ENCODE data around the gene CDC42BPB.

Gene CDC42BPB

DNA sequence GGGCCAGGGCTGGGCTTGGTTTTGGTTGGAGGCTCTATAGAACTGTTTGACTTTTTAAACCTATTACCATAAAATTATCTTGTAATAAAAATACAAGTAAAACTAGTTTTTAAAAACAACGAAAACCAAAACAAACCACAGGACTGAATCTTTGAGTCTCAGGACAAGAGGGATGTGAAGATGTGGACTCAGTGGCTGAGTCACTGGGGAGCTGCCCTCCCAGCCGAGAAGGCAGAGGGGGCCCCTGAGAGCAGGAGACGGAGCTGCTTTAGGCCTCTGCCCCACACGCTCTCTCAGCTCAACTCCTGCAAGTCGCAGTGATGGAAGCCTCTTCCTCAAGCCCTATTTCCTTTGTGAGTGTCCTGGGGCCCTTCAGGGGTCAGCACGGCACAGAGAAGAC lies 59.0 kb downstream of the CDC42BPB start:
- DNase-seq (ENCODE audit: low spot score) = no peak
- H3K27ac ChIP-seq = no peak overlapping the region
- TF ChIP-seq, protein P1, sequence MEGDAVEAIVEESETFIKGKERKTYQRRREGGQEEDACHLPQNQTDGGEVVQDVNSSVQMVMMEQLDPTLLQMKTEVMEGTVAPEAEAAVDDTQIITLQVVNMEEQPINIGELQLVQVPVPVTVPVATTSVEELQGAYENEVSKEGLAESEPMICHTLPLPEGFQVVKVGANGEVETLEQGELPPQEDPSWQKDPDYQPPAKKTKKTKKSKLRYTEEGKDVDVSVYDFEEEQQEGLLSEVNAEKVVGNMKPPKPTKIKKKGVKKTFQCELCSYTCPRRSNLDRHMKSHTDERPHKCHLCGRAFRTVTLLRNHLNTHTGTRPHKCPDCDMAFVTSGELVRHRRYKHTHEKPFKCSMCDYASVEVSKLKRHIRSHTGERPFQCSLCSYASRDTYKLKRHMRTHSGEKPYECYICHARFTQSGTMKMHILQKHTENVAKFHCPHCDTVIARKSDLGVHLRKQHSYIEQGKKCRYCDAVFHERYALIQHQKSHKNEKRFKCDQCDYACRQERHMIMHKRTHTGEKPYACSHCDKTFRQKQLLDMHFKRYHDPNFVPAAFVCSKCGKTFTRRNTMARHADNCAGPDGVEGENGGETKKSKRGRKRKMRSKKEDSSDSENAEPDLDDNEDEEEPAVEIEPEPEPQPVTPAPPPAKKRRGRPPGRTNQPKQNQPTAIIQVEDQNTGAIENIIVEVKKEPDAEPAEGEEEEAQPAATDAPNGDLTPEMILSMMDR (conservative IDR thresholded peaks at IDR 0.05; ENCODE audit: low read depth) = no peak
- POLR2A ChIA-PET (ENCODE audit: low non-redundant PET) = interaction anchor here (0.7 kb wide), 1 partner anchor 13 kb away, joined by 12 read pairs; no protein-coding TSS in a partner anchor
- CTCF ChIA-PET = no interaction called here

GRCh38 chr14:102996941-102997340 lies 60.4 kb downstream of the CDC42BPB start:
- TF ChIP-seq, protein P1 (conservative IDR thresholded peaks at IDR 0.05; ENCODE audit: low read depth) = no peak
- CTCF ChIA-PET = interaction anchor here (0.9 kb wide), 1 partner anchor 35 kb away, joined by 3 read pairs; no protein-coding TSS in a partner anchor
- no peak overlapping the region for H3K27ac ChIP-seq
- POLR2A ChIA-PET (ENCODE audit: low non-redundant PET) = no interaction called here
- DNase-seq (ENCODE audit: low spot score) = no peak

DNA sequence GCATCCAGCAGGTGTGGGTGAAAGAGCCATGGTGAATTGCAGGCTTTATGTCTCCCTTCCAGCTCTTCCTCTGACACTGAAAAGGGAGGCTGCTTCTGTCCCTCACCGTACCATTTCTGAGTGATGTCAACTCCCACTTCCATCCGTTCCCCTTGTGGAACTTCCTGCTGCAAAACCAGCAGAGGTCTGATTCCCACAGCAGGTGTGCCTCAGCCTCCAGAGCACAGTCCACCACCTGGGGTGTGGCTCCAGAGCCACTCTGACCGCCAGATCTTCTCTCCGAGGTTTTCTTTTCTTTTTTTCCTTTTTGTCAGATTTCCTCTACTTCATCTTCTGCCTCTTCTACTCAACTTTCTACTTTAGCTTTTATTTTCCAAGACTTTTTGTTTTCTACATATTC lies 62.7 kb downstream of the CDC42BPB start:
- ChIA-PET POLR2A (ENCODE audit: low non-redundant PET) (no interaction called here), CTCF (no interaction called here)
- TF ChIP-seq, protein P1 (conservative IDR thresholded peaks at IDR 0.05; ENCODE audit: low read depth) = no peak
- no peak for DNase-seq (ENCODE audit: low spot score)
- H3K27ac ChIP-seq = peak overlapping the region; percentile 79

DNA sequence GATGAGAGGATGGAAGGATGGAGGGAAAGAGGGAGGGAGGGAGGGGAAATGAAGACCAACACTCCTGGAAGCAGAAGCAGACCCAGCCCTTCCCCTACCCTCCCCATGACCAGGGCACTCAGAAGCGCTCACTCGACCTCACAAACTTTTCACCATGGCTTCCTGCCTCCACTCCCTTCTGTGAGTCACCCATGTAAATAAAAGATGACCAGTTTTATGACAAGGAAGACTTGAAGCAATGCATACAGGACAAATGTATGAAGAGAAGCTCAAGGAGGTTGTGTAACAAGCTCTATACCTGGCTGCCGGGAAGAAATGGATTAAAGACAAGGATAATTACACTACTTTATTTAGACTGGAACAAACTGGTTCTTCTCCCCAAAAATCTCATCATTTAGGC lies 63.8 kb downstream of the CDC42BPB start:
- CTCF ChIA-PET = interaction anchor here (0.6 kb wide), 1 partner anchor 525 kb away, joined by 3 read pairs; no protein-coding TSS in a partner anchor
- DNase-seq (ENCODE audit: low spot score) = peak; percentile 88
- POLR2A ChIA-PET (ENCODE audit: low non-redundant PET) = no interaction called here
- TF ChIP-seq, protein P1 (conservative IDR thresholded peaks at IDR 0.05; ENCODE audit: low read depth) = no peak
- peak overlapping the region; percentile 79 for H3K27ac ChIP-seq

DNA sequence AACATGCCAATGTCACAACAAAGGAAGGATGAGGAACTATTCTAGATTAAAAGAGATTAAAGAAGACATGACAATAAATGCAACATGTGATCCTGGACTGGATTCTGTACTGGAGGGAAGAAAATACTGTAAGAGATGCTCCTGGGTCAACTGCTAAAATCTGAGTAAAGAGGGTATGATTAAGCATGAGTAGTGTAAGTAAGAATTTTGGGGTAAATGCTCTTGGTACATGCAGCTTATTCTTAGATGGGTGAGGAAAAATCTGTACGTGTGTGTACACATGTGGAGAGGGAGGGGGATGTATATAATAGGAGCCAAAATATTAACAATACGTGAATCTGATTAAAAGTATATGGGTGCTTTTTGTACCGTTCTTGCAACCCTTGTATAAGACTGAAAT lies 66.0 kb downstream of the CDC42BPB start:
- H3K27ac ChIP-seq = no peak overlapping the region
- TF ChIP-seq, protein P1 (conservative IDR thresholded peaks at IDR 0.05; ENCODE audit: low read depth) = no peak
- ChIA-PET CTCF (no interaction called here), POLR2A (ENCODE audit: low non-redundant PET) (no interaction called here)
- DNase-seq (ENCODE audit: low spot score) = no peak

GRCh38 chr14:102988054-102988453 lies 69.3 kb downstream of the CDC42BPB start:
- ChIA-PET CTCF (interaction anchor here (0.7 kb wide), 1 partner anchor 272 kb away, joined by 3 read pairs; no protein-coding TSS in a partner anchor), POLR2A (ENCODE audit: low non-redundant PET) (no interaction called here)
- H3K27ac ChIP-seq = peak overlapping the region; percentile 93

More at GRCh38 chr14:102988054-102988453, 69.3 kb downstream of the CDC42BPB start:
- TF ChIP-seq, protein P1 (conservative IDR thresholded peaks at IDR 0.05; ENCODE audit: low read depth) = no peak
- no peak for DNase-seq (ENCODE audit: low spot score)
